Measurements from ENCODE around the gene DGKG.

The DGKG gene

DNA sequence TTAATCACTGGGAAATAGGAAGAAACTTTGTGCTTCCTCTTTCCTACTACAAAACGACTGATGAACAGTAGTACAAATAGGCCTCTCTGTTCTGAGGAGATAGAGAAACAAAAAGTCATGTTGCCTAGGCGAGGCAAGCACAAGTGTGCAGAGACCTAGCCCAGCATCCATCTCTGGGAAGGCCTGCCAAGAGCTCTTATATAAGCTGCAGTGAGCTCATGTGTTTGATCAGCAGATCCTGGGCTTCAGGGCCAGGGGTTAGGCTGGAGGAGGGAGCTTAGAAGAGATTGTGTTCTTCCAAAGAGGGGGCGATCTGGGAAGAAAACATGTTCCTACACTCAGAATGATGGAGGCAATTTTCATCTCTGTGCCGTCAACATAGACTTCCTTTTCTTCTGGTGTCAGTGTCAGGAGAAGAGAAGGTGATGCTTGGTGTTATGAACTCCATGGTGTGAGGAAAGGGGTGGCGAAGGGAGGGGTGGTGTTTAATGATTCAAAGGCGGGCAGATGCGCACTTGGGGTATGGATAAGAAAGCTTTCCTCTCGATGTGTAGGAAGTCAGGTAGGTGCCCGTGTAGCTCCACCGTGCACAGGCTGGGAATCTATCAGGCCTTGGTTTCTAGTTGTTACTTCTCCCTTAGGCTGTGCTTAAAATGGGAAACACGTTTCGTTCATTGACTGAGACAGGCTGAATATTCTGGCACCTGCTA, 223.6 kb downstream of the DGKG start:
- no peak for DNase-seq (ENCODE audit: low read depth)

DNA sequence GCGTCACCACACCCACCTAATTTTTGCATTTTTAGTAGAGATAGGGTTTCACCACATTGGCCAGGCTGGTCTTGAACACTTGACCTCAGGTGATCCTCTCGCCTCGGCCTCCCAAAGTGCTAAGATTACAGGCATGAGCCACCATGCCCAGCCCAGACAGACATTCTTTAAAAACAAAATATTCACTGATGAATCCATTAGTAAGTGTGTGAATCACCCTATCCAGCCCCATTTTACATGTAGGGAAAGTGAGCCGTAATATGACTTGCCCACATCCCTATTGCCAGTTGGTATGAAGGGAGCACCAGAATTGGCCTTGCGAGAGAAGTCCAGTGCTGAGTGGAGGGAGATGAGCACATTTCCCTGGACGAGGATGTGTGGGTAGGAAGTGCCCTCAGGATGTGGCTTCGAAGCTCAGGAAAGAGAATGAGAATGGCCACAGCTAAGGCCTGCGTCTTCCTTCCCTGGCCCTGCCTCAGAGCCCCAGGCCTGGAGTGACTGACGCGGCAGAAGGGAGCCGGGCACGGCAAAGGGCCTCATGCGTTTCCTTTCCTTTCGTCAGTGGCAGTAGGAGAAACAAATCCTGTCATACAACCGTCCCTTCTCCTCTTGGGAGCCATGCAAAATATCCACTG, 224.9 kb downstream of the DGKG start:
- no peak for DNase-seq (ENCODE audit: low read depth)

DNA sequence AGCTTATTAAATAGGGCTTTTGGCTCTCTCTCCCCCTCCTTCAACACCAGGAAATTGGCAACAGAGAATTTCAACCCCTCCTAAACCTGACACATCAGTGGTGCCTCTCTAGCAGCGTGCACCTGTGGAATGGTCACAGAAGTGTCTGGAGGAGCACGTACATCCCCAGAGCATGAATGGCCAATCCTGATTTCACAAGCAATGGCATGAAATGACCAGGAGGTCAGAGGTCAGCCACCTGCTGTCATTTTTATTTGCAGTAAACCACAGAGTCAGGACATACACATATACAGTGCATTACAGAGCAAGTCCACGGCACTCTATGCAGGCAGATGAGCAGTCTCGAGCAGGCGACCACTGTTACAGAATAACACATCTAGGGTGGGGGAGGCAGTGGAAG, 228.1 kb downstream of the DGKG start:
- DNase-seq (ENCODE audit: low read depth) = no peak

DNA sequence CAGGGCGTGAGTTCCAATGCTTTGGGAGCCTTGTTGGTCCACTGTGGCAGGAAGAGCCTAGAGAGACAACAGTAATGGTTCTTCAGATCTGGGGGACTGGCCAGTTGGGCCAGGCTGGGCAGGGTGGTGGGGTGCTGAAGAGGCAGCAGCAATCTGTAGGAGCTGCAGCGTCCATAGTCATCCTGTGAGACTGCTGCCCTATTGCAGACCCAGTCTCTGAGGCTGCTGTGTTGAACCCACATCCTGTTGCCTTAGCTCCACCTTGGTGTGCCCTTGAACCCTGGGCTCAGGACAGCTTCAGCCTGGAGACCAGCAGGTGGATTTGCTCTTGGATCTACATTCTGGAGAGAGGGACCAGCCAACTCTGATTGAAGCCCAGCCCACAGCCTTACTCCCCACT, 229.5 kb downstream of the DGKG start:
- DNase-seq (ENCODE audit: low read depth) = no peak

DNA sequence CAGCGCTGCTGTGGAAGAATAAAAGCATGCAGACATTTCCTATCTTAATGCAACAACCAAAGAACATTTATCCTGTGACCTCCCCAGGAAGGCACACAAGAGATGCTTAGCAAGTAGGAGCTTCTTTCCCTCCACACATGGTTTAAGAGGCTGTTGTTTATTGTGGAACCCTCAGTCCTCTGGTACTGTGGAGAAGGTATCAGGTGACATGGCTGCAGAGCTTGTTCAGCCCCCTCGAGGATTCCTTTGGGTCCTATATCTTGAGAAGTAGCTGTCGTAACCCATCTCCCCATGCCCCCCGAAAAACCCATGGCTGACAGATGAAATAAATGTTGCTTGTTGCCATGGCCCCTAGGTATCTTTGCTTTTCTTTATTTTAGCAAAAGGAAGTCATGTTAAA, 232.8 kb downstream of the DGKG start:
- no peak for DNase-seq (ENCODE audit: low read depth)

DNA sequence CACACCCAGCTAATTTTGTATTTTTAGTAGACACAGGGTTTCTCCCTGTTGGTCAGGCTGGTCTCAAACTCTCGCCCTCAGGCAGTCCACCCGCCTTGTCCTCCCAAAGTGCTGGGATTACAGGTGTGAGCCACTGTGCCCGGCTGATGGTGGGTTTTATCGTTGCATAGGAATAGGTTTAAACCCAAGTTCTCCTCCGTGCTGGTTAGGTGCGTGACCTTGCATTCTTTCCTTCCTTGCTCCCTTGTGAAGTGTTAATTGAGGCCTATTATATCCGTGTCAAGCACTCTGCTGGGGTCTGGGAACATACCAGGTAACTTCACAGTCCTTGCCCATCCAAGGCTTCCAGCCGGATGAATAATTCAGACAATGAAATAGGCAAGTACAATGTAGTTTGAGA, 233.9 kb downstream of the DGKG start:
- DNase-seq (ENCODE audit: low read depth) = no peak

DNA sequence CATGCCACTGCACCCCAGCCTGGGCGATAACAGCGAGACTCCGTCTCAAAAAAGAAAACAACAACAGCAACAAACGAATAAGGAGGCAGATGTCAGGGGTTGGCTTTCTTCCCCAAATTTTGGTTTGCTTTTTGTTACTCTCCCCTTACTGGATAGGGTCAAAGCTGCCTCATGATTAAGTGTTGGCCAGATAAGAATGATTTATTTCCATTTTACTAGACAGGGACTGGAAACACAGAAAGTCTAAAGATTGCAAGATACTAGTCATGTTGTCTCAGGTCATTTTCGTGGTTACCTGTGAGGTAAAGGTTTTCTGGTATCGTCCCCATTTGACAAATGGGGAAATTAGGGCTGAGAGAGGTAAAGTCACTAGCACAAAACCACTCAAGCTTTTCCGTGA, 234.6 kb downstream of the DGKG start:
- no peak for DNase-seq (ENCODE audit: low read depth)

DNA sequence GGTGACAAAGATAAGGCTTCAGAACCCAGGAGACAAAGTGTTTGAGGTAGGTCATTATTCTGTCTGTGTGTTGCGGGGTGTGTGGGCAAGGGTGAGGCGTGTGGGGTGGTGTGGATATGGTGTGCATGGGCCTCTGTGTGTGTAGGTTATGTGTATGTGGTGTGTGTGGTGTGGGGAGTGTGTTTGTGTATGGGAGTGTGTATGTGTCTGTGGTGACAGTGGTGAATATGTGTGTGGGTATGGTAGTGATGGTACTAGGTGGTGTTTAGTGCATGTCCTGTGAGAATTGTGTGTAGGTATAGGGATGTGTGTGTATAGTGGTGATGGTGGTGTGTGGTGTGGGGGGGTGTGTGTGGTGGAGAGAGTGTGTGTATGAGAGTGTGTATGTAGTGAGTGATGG, 236.9 kb downstream of the DGKG start:
- DNase-seq (ENCODE audit: low read depth) = no peak

DNA sequence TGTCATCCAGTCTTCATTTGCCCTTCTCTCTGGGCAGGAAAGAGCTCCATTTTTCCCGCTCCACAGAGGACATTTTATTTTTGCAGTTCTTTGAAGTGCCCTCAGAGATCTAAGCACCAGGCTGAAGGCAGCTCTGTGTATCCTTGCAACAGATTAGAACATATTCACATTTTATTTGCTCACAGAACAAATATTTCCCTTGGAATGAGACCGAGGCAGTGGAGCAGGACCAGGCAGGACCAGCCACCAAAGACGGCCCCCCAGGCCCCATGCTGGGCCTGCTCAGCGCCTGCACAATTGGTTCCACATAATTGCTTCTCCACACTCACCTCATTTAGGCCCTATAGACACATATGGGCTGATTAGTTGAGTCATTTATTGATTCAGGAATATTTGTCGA, 237.4 kb downstream of the DGKG start:
- DNase-seq (ENCODE audit: low read depth) = no peak

DNA sequence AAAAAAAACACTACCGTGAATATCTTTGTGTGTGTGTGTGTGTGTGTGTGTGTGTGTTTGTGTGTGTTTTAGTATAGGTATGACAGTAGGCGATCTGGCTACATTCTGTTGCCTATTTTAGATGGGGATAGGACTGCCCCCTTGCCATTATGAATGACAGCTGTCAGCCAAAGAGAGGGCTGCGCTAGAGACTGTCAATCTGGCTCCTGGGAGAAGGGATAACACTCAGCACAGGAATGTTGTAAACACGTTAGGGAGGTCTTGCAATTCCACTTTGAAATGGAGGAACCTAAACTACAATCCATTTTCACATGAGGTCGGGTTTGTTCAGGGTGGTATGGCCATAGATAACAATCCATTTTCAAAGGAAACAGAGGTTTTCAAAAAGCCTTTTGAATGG, 239.0 kb downstream of the DGKG start:
- no peak for DNase-seq (ENCODE audit: low read depth)

DNA sequence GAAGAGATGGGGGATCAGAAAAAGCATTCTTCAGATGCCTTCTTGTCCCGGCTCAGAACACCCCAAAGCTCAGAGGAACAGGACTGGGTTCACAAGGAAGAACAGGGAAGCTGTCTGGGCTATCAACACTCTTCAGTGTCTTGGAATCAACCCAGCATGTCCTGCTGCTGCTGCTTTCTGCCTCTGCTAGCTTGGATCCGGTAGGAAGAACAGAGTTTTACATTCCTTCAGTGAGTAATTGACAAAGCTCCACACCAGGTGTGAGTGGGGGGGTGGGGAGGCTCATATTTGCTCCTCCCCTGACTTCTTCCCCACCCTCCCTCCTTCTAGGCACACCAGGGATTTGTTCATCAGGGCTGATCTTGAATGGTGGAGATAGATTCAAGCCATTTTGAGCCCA, 240.1 kb downstream of the DGKG start:
- no peak for DNase-seq (ENCODE audit: low read depth)

DNA sequence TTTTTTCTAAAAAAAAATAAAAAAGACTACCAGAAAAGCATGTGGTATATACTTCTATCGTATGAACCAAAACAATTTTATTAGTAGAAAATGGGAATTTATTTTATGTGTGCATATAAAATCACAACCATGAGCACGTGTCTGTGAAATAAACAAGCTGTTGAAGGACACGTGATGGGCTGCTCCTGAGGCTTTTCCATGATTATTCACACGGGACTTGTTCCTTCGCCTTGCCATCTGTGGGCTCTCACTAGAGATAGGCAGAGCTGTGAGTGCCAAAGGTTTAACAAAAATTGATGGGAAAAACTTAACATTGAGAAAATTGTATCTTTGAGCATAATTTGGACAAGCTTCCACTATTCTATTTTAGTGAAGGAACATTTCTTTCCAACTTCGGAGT, 240.8 kb downstream of the DGKG start:
- DNase-seq (ENCODE audit: low read depth) = no peak

DNA sequence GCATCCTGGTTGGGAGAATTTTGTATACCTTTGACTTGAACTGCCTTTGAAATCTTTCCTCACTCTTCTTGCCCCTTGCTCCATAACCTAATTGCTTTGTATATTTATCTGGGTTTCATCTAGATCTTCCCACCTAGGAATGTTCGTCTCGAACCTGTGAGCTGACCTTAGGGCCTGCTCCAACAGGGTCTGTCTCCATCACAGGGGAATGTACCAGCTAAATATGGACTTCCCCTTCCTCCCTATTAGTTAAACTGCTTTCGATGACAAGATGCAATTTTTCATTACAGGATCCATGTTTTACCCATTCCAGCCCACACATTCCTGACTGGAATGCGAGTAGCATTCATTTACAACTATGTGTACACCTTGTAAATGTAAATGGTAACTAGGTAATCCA, 242.5 kb downstream of the DGKG start:
- DNase-seq (ENCODE audit: low read depth) = no peak

DNA sequence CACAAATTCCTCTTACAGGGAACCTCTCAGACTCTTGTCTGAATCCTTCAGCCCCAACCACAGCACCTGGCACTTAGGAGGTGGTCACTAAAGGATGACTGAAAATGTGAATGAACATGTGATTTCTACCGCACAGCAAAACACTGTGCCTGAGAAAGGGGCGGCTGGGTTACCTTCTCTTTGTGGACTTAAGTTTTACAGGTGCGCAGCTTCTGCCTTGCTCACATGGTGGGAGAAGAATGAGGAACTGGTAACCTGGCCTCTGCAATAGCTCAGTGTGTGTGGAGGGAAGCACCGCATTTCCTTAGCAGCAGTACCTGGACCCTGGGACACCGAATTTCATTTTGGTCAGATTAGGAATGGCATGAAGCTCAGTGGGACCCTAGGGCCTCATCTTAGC, 243.3 kb downstream of the DGKG start:
- DNase-seq (ENCODE audit: low read depth) = no peak

DNA sequence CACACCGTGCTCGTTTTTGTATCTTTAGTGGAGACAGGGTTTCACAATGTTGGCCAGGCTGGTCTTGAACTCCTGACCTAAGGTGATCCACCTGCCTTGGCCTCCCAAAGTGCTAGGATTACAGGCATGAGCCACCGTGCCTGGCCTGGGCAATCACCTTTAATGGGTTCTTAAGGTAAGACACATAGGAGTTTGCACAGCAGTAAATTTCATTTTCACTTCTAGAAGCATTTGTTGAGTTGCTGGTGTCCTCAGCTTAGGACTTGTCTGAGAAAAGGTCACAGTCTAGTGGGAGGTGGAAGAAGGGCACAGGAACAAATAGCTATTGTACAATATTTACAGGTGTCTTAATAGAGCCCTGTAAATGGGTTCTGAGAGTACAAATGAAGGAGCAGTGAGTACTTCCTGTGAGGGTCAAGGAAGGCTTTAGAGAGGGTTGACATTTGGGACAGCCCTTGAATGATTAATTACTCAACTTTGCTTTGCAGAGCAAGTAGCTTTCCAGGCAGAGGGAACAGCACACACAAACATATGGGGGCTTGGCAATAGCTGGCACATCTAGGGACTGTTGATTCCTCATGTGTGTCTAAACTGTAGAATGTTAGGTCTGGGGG, 244.4 kb downstream of the DGKG start:
- no peak for DNase-seq (ENCODE audit: low read depth)

DNA sequence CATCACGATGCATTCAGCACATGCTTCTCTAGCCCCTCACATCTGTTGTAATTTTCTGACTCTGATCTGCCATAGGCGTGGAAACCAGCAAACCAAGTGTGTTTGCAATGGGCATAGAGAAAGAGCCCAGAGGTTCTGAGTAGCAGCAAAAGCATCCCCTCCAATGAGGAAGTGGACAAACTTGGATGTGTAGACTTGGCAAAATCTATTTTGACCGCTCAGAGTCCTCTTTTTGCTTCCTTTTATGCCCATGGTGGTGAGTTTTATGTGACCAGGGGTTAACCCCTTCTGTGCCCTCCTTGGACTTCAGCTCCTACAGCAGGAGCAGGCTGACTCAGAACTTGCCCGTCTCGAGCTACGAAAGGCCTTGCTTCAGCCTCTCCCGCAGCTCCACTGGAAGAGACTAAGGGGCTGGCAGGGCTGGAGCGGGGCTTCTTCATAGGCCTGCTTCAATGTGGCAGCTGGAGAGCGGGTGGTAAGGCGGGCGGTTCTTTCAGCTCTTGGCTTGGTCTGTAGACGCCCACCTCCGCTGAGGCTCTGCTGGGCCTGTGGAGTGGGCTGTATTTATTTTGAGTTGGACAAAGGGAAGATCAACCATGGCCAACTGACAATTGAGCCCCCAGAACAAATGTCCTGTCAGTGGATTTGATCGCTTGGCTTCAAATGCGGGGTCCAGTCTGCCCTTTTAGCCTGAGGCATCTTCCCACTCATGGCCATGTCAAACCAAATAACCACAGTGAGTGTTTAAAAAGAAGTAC, 246.6 kb downstream of the DGKG start:
- DNase-seq (ENCODE audit: low read depth) = no peak

DNA sequence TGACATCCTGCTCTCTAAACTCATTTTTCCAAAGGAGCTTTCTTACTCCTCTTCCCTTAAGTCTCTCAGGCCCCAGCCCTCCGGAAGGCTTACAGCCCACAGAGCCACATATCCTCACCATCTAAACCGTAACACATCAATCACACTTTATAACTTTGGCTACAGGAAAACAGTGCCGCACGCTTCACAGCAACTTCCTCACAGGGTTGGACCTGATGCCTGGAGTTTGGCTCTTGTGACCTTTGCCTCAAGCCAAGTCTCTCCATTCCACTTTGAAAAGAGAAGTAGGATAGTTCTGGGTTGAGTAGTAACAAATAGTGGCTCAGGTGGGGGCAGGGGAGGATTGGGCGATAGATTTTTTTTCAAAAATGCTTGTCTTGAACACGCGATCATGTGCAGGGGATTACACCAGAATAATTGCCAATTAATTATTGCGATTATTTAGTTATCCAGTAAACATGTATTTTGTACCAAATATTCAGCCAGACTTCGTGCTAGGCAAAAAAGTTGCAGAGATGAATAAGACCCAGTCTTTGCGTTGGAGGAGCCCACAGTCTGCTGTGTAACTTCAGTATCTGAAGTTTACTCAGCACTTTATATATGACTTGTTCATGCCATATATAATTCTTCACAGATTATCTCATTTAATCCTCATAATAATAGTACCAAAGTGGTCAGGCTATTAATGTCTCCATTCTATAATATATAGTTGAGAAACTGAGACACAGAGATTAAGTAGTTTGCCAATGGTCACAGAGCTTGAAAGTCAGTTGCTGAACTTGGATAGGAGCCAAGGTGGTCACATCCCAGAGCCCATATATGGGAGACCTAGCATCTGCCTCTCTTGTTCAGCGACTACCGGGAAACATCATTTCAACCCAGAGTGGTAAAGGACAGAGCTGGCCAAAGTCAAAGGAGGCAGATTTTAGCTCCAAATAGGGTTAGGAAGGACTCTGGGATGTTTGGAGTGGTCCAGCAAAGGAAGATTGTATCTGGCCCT, 250.8 kb downstream of the DGKG start:
- no peak for DNase-seq (ENCODE audit: low read depth)

DNA sequence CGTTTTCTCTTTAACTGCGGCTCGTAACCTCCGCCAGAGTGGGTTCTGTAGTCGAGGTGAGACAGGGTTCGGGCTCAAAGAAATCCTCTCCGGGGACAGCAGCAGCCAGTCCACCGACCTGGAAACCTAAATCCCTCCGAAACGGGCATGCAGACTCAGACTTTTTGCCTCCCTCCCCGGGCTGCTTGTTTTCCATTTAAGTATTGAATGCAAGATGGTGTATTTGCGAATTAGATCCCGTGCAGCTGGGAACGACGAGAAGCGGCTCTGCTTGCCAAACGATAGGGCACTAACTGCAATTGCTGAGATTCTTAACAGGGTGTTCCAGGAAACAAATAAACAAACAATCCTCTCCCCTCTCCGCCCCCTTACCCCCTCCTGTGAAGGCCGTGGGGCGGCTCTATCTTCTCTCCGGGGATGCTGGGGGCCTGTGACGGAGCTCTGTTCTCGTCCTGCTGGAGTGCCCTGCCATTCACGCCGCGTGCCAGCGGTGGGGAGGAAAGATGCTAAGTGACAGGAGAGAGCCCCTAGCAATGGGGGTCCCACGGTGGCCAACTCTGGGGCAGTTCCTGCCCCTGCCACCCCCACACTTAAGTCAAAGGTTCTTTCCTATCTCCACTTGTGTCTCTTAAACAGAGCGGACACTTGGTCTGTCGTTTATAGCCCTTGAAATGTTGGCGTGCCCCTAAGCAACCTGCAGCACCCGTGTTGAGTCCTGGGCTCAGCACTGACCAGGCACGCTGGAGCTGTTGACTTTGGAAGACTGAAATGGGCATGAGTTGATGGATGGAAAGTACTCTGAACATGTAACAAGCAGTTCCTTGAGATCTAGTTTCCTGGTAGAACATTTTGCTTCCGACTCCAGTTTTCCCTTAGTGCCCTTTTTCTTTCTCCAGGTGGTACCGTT, 251.9 kb downstream of the DGKG start:
- DNase-seq (ENCODE audit: low read depth) = no peak

DNA sequence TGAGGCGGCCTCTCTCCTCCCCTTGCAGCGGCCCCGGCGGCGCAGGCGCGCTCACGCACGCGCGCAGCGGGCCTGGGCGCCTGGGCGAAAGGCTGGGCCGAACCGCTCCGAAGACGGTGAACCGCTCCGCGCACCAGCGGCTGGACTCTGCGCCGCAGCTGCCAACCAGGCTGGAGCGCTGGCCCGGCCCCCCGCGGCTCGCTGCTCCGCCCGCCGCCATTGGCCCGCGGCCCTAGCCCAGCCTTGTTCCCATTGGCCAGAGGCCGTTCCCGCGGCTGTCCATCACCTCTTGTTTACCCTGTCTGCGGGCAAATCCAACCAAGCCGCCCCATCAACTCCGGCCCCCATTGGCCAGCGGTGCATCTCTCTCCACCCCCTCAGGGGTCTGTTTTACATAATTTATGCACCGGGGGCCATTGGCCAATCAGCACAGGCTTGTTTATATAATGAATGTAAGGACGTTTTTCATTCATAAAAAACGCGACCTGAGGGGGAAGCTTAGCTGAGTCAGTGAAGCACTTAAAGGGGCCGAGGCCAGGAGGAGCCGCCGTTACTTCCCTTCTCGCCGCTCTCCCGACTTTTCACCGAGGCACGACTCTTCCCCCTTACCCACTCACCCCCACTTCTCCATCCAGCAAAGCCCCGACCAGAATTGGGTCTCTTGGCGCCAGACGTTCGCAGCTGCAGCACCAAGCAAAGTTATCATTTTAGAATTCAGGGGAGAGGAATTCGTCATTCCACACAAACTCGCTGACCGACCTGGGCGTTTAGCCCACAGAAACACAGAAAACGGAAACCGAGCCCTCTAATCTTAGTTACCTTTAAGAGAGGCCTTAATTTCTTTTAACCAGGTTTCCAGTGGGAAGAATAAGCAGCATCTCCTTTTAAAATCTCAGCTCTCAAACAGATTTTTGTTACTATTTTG, 252.8 kb downstream of the DGKG start, which contains the start of gene ETV5:
Gene ETV5 (minus strand): TSS at position 149 of the 925 bp plus-strand sequence. CDS start 3,221 bp downstream, outside the sequence.
- DNase-seq (ENCODE audit: low read depth) = peak; percentile 88
